A204.1 (cell line): Measurements from ENCODE around the gene PRSS48.
"Not testable (repeated sequence)": the region's sequence is repeated elsewhere in the genome, so short reads cannot be mapped to it uniquely, and the experiment has no call there.

Experiments used
- FAIRE-seq: peaks from 2 replicates; lab custom pipeline; 2012; peaks lifted over from hg19 to GRCh38; lab: Jason Lieb, UNC

The PRSS48 gene

GRCh38 chr4:151319490-151319889, 42.5 kb downstream of the PRSS48 start:
- FAIRE-seq = no peak

GRCh38 chr4:151321586-151321985, 44.6 kb downstream of the PRSS48 start:
- no peak for FAIRE-seq

- not testable (repeated sequence) for FAIRE-seq
Measured at GRCh38 chr4:151322161-151322560, 45.2 kb downstream of the PRSS48 start.

GRCh38 chr4:151322570-151322969, 45.6 kb downstream of the PRSS48 start:
- no peak for FAIRE-seq

- no peak for FAIRE-seq
Measured at GRCh38 chr4:151323667-151324066, 46.7 kb downstream of the PRSS48 start.

GRCh38 chr4:151324124-151324751, 47.3 kb downstream of the PRSS48 start:
- FAIRE-seq = no peak

- no peak for FAIRE-seq
Measured at GRCh38 chr4:151324752-151325110, 47.8 kb downstream of the PRSS48 start.

- no peak for FAIRE-seq
Measured at GRCh38 chr4:151325111-151325948, 48.4 kb downstream of the PRSS48 start, which contains the start of gene SH3D19. SH3D19 (minus strand) TSS chr4:151325605; CDS start chr4:151325352, 253 bp downstream.

- no peak for FAIRE-seq
Measured at GRCh38 chr4:151325949-151326246, 48.9 kb downstream of the PRSS48 start.

- FAIRE-seq = no peak
Measured at GRCh38 chr4:151329217-151330007, 52.5 kb downstream of the PRSS48 start.

- no peak for FAIRE-seq
Measured at GRCh38 chr4:151331276-151332042, 54.5 kb downstream of the PRSS48 start.

GRCh38 chr4:151339467-151339866, 62.5 kb downstream of the PRSS48 start:
- no peak for FAIRE-seq

GRCh38 chr4:151340751-151341385, 63.9 kb downstream of the PRSS48 start:
- FAIRE-seq = no peak
